Keratinocyte (primary cell): Measurements from ENCODE around the gene RNF166. TPM values are rescaled to one million over a fixed set of nuclear protein-coding genes. Genes with fewer than 3 reads are reported as not detected.
A peak's percentile ranks its signal among the peaks of the same experiment; 100 is the strongest.

Experiments
- DNase-seq: peaks from one replicate; pipeline ENCODE4 v3.0.0-alpha.2; 2011; ENCODE audit warnings: low read depth, missing footprints, low spot score
- FAIRE-seq: peaks from 2 replicates; lab custom pipeline; 2011; peaks lifted over from hg19 to GRCh38; lab: Jason Lieb, UNC
- H2AFZ ChIP-seq: 2 replicates; pipeline ENCODE4 v1.6.0; 2012; ENCODE audit warnings: low read length, control low read depth, inconsistent platforms; ENCODE audit not compliant: control insufficient read depth
- H3K27ac ChIP-seq: 2 replicates; pipeline ENCODE4 v1.5.1; 2011; ENCODE audit warnings: low read length; ENCODE audit not compliant: control insufficient read depth, insufficient read depth
- H3K27me3 ChIP-seq: 3 replicates; pipeline ENCODE4 v1.6.0; 2011; ENCODE audit warnings: low read length; ENCODE audit not compliant: control insufficient read depth, insufficient read depth; ENCODE audit errors: extremely low read depth
- H3K36me3 ChIP-seq, 2 experiments: 2 replicates in 1 of 2; 3 replicates in 1 of 2; pipeline ENCODE4 v1.5.1; 2011; ENCODE audit warnings: low read length in 2 of 2, mild to moderate bottlenecking in 1 of 2; ENCODE audit not compliant: control insufficient read depth in 2 of 2, insufficient read depth in 2 of 2; ENCODE audit errors: extremely low read depth in 1 of 2
- H3K4me1 ChIP-seq: 3 replicates; pipeline ENCODE4 v1.5.1; 2011; ENCODE audit warnings: low read length; ENCODE audit not compliant: control insufficient read depth, insufficient read depth; ENCODE audit errors: extremely low read depth
- H3K4me2 ChIP-seq: 3 replicates; pipeline ENCODE4 v1.6.0; 2011; ENCODE audit warnings: low read depth, low read length; ENCODE audit not compliant: control insufficient read depth, insufficient read depth; ENCODE audit errors: extremely low read depth
- H3K4me3 ChIP-seq, 3 experiments: fragments of 200-600 bp in 1 of 3; sonication (generic) in 1 of 3; 2 replicates in 2 of 3; 3 replicates in 1 of 3; pipeline ENCODE4 v1.5.1; 2011 to 2016; ENCODE audit warnings: low read length in 3 of 3, mild to moderate bottlenecking in 3 of 3, control low read depth in 2 of 3, inconsistent platforms in 1 of 3, low read depth in 1 of 3, mixed read lengths in 1 of 3, mixed run types in 1 of 3, moderate library complexity in 1 of 3; ENCODE audit not compliant: control insufficient read depth in 2 of 3, insufficient read depth in 2 of 3; ENCODE audit errors: extremely low read depth in 1 of 3
- H3K79me2 ChIP-seq: 2 replicates; pipeline ENCODE4 v1.6.0; 2012; ENCODE audit warnings: low read length; ENCODE audit not compliant: control insufficient read depth, insufficient read depth
- H3K9ac ChIP-seq: 3 replicates; pipeline ENCODE4 v1.6.0; 2011; ENCODE audit warnings: low read length; ENCODE audit not compliant: control insufficient read depth, insufficient read depth; ENCODE audit errors: extremely low read depth
- H3K9me1 ChIP-seq: 3 replicates; pipeline ENCODE4 v1.6.0; 2011; ENCODE audit warnings: low read length; ENCODE audit not compliant: control insufficient read depth, insufficient read depth; ENCODE audit errors: extremely low read depth
- H3K9me3 ChIP-seq: 2 replicates; pipeline ENCODE4 v1.5.1; 2012; ENCODE audit warnings: low read depth, low read length; ENCODE audit not compliant: control insufficient read depth
- H4K20me1 ChIP-seq: 3 replicates; pipeline ENCODE4 v1.6.0; 2011; ENCODE audit warnings: low read length; ENCODE audit not compliant: control insufficient read depth, insufficient read depth; ENCODE audit errors: extremely low read depth
- EZH2 ChIP-seq: IDR thresholded peaks from one replicate; pipeline ENCODE4 v1.6.1; 2012; ENCODE audit warnings: inconsistent platforms, mild to moderate bottlenecking, low read length, moderate library complexity
- dilution Hi-C: fragments of 300-500 bp; cut with MboI; formaldehyde crosslinking; loops from one replicate; pipeline ENCODE4 v1.7.0; 2020; ENCODE audit warnings: low sequenced_read_pairs; ENCODE audit not compliant: extremely low pct_ligation_motif_present
- polyA plus RNA-seq, 5 experiments: library from polyadenylated mRNA; depleted of rRNA in 3 of 5; stranded (reverse) in 3 of 5; stranded (forward) in 1 of 5; unstranded in 1 of 5; fragments of >200 nt; gene quantifications; 1 replicate in 1 of 5; 2 replicates in 3 of 5; 3 replicates in 1 of 5; pipeline versions ENCODE4 v1.2.1 to v1.2.3, GENCODE V29; 2011 to 2012; ENCODE audit warnings: missing spikeins in 2 of 5, low read depth in 1 of 5, low replicate concordance in 1 of 5
- TF ChIP-seq, protein P1 (sequence below), 3 experiments: IDR thresholded peaks in 1 of 3; conservative IDR thresholded peaks in 1 of 3; optimal IDR thresholded peaks in 1 of 3; 2 replicates in 2 of 3; 3 replicates in 1 of 3; pipeline versions ENCODE3 to v1.5.1; 2011; ENCODE audit warnings: low read length in 3 of 3, mild to moderate bottlenecking in 3 of 3, moderate library complexity in 2 of 3, control low read depth in 1 of 3, inconsistent platforms in 1 of 3; ENCODE audit not compliant: insufficient read depth in 2 of 3; ENCODE audit errors: extremely low read depth in 1 of 3

RNF166 gene
- polyA plus RNA-seq, 1 donor (not counting 4 experiments of a cell fraction or from before 2014, with no cell fraction given), result 3.4 TPM

DNA sequence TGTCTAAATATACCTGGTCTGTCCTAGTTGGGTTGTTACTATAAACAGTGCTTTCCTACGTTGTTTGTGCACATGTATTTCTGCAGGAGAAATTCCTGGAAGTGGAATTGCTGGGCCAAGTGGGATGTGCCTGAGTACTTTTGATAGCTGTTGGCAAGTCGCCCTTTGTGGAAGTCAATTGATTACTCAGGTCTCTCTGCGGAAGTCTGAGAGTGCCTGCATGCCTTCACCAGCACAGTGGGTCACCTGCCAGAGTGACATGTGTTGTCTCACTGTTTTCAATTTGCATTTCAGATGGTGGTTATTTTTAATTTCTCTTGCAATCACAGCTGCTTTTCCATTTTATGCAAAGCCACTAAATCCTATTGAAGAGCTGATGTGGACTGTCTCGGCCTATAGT is 41.1 kb downstream of the RNF166 start:
- Histone ChIP-seq H4K20me1 (peaks cover 2% of the 10 kb centered on the region), H3K79me2 (peaks cover 35% of the 10 kb centered on the region)

DNA sequence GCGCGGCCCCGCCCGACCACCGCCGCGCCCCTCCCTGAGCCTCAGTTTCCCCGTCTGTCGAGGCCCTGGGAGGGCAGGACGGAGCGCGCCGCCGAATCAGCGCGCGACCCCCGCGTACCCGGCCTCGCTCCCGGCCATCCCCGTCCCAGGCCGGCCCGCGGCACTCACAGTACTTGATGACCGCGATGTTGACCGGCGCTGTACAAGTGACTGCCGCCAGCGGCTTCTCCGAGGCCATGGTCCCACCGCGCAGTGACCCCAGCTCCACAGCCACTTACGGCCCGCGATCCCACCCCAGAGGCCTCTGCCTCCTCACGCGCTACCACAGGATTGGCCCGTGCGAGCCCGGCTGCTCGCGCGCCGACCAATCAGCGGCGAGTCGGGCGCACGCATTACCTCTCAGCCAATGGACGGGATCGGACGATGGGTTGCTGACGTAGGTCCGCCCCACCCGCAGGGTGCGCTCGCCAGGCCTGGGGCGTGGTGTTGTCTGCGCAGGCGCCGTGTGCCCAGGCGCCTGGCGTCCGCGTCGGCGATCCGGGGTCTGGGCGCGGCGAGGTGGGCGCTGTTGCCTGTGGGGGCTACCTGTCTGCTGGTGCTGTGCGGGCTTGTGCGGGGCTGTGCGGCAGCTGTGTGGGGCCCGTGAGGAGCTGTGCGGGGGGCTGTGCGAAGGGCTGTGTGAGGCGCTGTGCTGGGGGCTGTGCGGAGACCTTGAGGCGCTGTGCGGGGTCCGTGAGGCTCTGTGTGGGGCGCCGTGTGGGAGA is 43.2 kb downstream of the RNF166 start, which contains the start of gene MVD:
Gene MVD (minus strand): TSS at position 249 of the 764 bp plus-strand sequence. CDS start 11 bp downstream, at position 238.
- DNase-seq, result peak; percentile 86
- Histone ChIP-seq H3K4me1 (peaks cover 19% of the 10 kb centered on the region), H2AFZ (peak within 1 kb of the TSS; percentile 63), H4K20me1 (peaks cover 11% of the 10 kb centered on the region), H3K9ac (peak within 1 kb of the TSS; percentile 84), H3K9me1 (no peaks in the 10 kb centered on the region), H3K27ac (peak within 1 kb of the TSS; percentile 82), H3K4me2 (peak within 1 kb of the TSS; percentile 86), H3K27me3 (no peaks in the 10 kb centered on the region), H3K36me3 (peaks cover 4 to 10% of the 10 kb centered on the region in 2 experiments), H3K79me2 (peaks cover 55% of the 10 kb centered on the region), H3K9me3 (no peaks in the 10 kb centered on the region), H3K4me3 (peak within 1 kb of the TSS; percentile 76 to 96 (median 84))
- TF ChIP-seq, protein P1, sequence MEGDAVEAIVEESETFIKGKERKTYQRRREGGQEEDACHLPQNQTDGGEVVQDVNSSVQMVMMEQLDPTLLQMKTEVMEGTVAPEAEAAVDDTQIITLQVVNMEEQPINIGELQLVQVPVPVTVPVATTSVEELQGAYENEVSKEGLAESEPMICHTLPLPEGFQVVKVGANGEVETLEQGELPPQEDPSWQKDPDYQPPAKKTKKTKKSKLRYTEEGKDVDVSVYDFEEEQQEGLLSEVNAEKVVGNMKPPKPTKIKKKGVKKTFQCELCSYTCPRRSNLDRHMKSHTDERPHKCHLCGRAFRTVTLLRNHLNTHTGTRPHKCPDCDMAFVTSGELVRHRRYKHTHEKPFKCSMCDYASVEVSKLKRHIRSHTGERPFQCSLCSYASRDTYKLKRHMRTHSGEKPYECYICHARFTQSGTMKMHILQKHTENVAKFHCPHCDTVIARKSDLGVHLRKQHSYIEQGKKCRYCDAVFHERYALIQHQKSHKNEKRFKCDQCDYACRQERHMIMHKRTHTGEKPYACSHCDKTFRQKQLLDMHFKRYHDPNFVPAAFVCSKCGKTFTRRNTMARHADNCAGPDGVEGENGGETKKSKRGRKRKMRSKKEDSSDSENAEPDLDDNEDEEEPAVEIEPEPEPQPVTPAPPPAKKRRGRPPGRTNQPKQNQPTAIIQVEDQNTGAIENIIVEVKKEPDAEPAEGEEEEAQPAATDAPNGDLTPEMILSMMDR (optimal IDR thresholded peaks at IDR 0.05 in 1 of 3, IDR thresholded peaks at IDR 0.05 in 1 of 3, conservative IDR thresholded peaks at IDR 0.05 in 1 of 3; ENCODE audit: extremely low read depth in 1 of 3, insufficient read depth in 2 of 3, low read length in 3 of 3), result no peak
- TF ChIP-seq EZH2, result no peak
- FAIRE-seq, result peak; percentile 53
- dilution Hi-C loops, result loop anchor here (25.0 kb wide), 1 partner anchor 99 kb away; no protein-coding TSS in a partner anchor

More for the DNA sequence above, 41.1 kb downstream of the RNF166 start:
- Histone ChIP-seq H3K36me3 (peaks cover under 1 to 3% of the 10 kb centered on the region in 2 experiments), H3K4me2 (peak overlapping the region; percentile 13), H3K27ac (no peak overlapping the region), H3K4me1 (peaks cover 19% of the 10 kb centered on the region), H3K27me3 (no peaks in the 10 kb centered on the region), H3K9ac (no peak overlapping the region), H3K9me1 (no peaks in the 10 kb centered on the region), H3K9me3 (no peaks in the 10 kb centered on the region), H3K4me3 (no peak overlapping the region), H2AFZ (no peak overlapping the region)
- TF ChIP-seq, protein P1 (optimal IDR thresholded peaks at IDR 0.05 in 1 of 3, IDR thresholded peaks at IDR 0.05 in 1 of 3, conservative IDR thresholded peaks at IDR 0.05 in 1 of 3; ENCODE audit: extremely low read depth in 1 of 3, insufficient read depth in 2 of 3, low read length in 3 of 3), result no peak
- TF ChIP-seq EZH2, result no peak
- dilution Hi-C loops, result loop anchor here (25.0 kb wide), 1 partner anchor 97 kb away; no protein-coding TSS in a partner anchor
- FAIRE-seq, result no peak
- DNase-seq, result no peak
